Nephron progenitor cell (in vitro differentiated cells): ENCODE data around the gene RGS6.

ENCODE experiments used
- DNase-seq: peaks from one replicate; pipeline ENCODE4 v3.0.0; 2021
- H3K27ac Mint-ChIP-seq: 2 replicates; pipeline ENCODE4 v1.8.0; 2021; ENCODE audit warnings: mild to moderate bottlenecking, moderate library complexity, mixed read lengths
- H3K27me3 Mint-ChIP-seq: 2 replicates; pipeline ENCODE4 v1.8.0; 2021; ENCODE audit warnings: mild to moderate bottlenecking, low read depth, mixed read lengths; ENCODE audit not compliant: poor library complexity
- H3K36me3 Mint-ChIP-seq: 2 replicates; pipeline ENCODE4 v1.8.0; 2021; ENCODE audit warnings: low read depth, mixed read lengths
- H3K4me1 Mint-ChIP-seq: 2 replicates; pipeline ENCODE4 v1.8.0; 2021; ENCODE audit warnings: mixed read lengths
- H3K4me3 Mint-ChIP-seq: 2 replicates; pipeline ENCODE4 v1.8.0; 2021; ENCODE audit warnings: mild to moderate bottlenecking, moderate library complexity, mixed read lengths
- H3K9me3 Mint-ChIP-seq: 2 replicates; pipeline ENCODE4 v1.8.0; 2021; ENCODE audit warnings: mild to moderate bottlenecking, moderate library complexity, mixed read lengths
- CTCF ChIP-seq: fragments of 200-600 bp; sonication (generic); IDR thresholded peaks from 2 replicates; pipeline ENCODE4 v1.5.0; 2021; ENCODE audit warnings: antibody characterized with exemption

RGS6 gene

DNA sequence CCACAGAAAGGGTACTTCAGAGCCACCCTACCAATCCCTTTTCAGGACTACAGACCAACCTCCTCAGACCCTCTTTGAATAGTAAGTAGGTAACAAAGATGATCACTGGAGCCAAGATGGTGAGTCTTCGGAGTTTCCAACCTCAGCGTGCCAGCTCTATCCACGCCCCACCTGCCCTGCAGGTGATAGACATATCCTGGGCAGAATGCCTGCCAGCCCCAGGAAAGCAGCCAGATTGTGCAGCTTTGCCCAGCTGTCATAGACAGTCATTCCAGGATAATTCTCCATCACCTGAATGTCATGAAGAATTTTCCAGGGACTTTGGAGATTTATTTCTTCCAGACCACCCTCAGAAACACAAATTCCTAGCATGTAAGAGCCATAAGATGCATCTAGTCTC is 434.4 kb downstream of the RGS6 start:
- no peak for TF ChIP-seq CTCF
- peaks cover 12% of the 10 kb centered on the region for H3K27me3 Mint-ChIP-seq
- no peaks in the 10 kb centered on the region for H3K36me3 Mint-ChIP-seq
- no peak overlapping the region for H3K27ac Mint-ChIP-seq
- H3K4me1 Mint-ChIP-seq: no peaks in the 10 kb centered on the region
- H3K4me3 Mint-ChIP-seq: no peak overlapping the region
- H3K9me3 Mint-ChIP-seq: peaks cover 9% of the 10 kb centered on the region
- no peak for DNase-seq

- DNase-seq: no peak
- H3K9me3 Mint-ChIP-seq: peaks cover 9% of the 10 kb centered on the region
- H3K4me3 Mint-ChIP-seq: no peak overlapping the region
- TF ChIP-seq CTCF: no peak
- no peaks in the 10 kb centered on the region for H3K4me1 Mint-ChIP-seq
- no peaks in the 10 kb centered on the region for H3K36me3 Mint-ChIP-seq
- no peak overlapping the region for H3K27ac Mint-ChIP-seq
- H3K27me3 Mint-ChIP-seq: peaks cover 12% of the 10 kb centered on the region
Observed at GRCh38 chr14:72369106-72369505, 436.9 kb downstream of the RGS6 start.

- TF ChIP-seq CTCF: no peak
- no peak overlapping the region for H3K27ac Mint-ChIP-seq
- H3K36me3 Mint-ChIP-seq: no peaks in the 10 kb centered on the region
- no peak for DNase-seq
- H3K4me1 Mint-ChIP-seq: no peaks in the 10 kb centered on the region
- peaks cover 44% of the 10 kb centered on the region for H3K9me3 Mint-ChIP-seq
- no peak overlapping the region for H3K4me3 Mint-ChIP-seq
- H3K27me3 Mint-ChIP-seq: peaks cover 2% of the 10 kb centered on the region
Observed at GRCh38 chr14:72377016-72377415, 444.8 kb downstream of the RGS6 start.

GRCh38 chr14:72380456-72380855 is 448.2 kb downstream of the RGS6 start:
- no peak for DNase-seq

GRCh38 chr14:72383865-72384264 is 451.6 kb downstream of the RGS6 start:
- Mint-ChIP-seq H3K27ac (peak overlapping the region; percentile 26), H3K9me3 (peaks cover 12% of the 10 kb centered on the region), H3K27me3 (peaks cover 13% of the 10 kb centered on the region), H3K4me1 (peaks cover 2% of the 10 kb centered on the region), H3K4me3 (no peak overlapping the region), H3K36me3 (no peaks in the 10 kb centered on the region)
- TF ChIP-seq CTCF: no peak
- no peak for DNase-seq

More at GRCh38 chr14:72380456-72380855, 448.2 kb downstream of the RGS6 start:
- peaks cover 9% of the 10 kb centered on the region for H3K27me3 Mint-ChIP-seq
- H3K4me1 Mint-ChIP-seq: no peaks in the 10 kb centered on the region
- no peaks in the 10 kb centered on the region for H3K36me3 Mint-ChIP-seq
- H3K27ac Mint-ChIP-seq: no peak overlapping the region
- peaks cover 34% of the 10 kb centered on the region for H3K9me3 Mint-ChIP-seq
- no peak for TF ChIP-seq CTCF
- no peak overlapping the region for H3K4me3 Mint-ChIP-seq

DNA sequence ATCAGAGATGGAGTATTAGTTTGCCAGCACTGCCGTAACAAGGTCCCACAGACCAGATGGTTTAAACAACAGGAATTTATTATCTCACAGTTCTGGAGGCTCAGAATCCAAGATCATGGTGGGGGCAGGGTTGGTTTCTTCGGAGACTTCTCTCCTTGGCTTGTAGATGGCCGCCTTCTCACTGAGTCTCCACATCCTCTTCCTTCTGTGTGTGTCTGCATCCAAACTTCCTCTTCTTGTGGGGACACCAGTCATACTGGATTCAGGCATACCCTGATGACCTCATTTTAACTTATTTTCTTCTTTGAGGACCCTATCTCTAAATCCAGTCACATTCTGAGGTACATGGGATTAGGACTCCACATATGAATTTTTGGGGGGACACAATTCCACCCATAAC is 455.5 kb downstream of the RGS6 start:
- H3K27ac Mint-ChIP-seq: no peak overlapping the region
- TF ChIP-seq CTCF: no peak
- H3K27me3 Mint-ChIP-seq: peaks cover 16% of the 10 kb centered on the region
- peaks cover 6% of the 10 kb centered on the region for H3K9me3 Mint-ChIP-seq
- peaks cover 13% of the 10 kb centered on the region for H3K4me1 Mint-ChIP-seq
- no peaks in the 10 kb centered on the region for H3K36me3 Mint-ChIP-seq
- no peak overlapping the region for H3K4me3 Mint-ChIP-seq
- no peak for DNase-seq
